Stimulated activated CD8-positive, alpha-beta memory T cell treated with anti-CD3 and anti-CD28 coated beads, Interleukin-12 subunit alpha, Interleukin-12 subunit beta, amount 100 ng/mL, for 24 hours (primary cell): ENCODE measurements around the gene BRF1.
"Not testable (repeated sequence)": the region's sequence is repeated elsewhere in the genome, so short reads cannot be mapped to it uniquely, and the experiment has no call there.

Source experiments
- DNase-seq: peaks from one replicate; pipeline ENCODE4 v3.0.0-alpha.2; 2020; ENCODE audit errors: extremely low read depth

Gene BRF1

DNA sequence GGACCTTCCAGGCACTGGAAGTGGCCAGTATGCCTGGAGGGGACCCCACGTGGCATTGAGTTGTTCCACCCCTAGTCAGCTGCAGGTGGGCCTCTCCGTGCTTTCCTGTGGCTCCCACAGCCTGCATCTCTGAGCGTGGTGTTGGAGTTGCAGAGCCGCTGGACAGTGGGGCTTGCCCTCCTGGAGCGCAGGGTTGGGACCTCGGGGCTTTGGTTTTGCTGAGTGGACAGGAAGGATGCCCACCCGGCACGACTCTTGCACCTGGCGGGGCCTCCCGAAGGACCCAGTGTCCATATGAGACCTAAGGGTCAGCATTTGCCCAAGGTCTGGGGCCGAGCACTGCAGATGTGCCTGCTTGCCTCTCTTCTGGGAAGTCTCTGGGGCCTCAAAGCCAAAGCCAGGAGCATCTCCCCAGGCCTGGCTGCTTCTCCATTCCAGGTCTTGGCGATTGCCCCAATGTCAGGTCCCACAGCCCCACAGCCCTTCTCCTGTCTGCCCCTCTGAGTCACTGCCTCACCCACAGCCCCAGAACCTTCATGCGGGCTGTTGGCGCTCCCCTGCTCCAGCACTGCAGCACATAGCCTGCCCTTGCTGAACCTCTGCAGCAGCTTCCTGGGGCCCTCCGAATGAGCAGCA lies 15.3 kb upstream of the BRF1 start:
- no peak for DNase-seq

DNA sequence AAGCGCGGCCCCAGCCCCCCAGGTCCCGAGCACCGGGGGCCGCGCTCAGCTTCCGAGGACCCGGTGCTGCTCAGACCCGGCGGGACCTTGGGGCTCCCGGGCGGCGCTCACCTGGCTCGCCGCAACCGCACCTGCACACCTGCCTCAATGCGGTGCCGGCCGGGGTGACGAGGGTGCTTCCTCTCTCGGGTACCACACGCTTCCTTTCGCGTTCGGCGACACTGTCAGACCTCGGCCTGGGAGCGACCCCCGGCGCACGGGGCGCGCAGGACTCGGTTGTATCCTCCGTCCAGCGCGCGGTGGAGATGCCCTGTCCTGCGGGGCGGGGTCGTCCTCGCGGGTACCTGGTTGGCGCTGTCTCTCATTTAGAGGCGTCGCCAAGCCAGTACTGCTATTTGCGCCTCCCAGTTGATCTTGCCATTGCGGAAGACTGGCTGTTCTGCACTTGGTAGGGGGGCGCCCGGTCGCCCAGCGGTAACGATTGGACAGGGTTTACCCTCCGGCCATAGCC lies 14.5 kb upstream of the BRF1 start:
- DNase-seq = no peak

DNA sequence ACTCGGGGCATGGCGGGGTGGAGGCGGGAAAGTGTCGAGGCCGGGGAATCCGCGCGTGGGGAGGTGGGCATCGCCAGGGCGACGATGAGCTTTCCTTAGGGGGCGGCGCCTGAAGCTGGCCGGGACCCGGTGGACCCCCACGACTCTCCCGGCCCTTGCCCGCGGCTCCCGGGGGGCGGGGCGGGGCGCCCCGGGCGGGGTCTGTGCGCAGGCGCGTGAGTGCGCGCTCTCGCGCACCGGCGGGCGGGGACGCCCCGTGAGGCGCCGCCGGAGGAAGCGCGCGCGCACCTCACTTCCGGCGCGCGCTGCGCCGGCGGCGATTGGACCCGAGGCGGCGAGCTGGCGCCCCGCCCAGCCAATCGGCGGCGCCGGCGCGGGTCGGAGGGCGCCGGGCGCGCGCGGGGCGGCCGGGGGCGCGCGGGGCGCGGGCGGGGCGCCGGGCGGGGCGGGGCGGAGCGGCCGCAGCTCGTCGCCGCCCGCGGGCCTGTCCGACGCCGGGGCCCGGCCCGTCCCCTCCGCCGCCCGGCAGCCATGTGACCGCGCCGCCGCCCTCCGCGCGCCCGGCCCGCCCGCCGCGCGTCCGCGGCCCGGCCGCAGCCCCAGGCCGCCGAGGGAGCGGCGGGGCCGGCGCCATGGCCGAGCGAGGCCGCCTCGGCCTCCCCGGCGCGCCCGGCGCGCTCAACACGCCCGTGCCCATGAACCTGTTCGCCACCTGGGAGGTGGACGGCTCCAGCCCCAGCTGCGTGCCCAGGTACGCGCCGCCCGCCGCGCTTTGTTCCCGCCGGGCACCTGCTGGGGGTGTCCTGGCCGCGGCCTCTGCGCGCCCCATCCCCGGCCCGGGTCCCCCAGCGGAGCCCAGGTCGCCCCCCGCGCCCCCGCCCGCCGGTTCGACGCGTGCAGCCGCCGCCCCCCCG lies 13.7 kb upstream of the BRF1 start, which contains the start of gene PACS2:
PACS2 (plus strand) TSS at position 462 of the 914 bp plus-strand sequence; CDS start at position 633, 171 bp downstream.
- peak; percentile 41 for DNase-seq

DNA sequence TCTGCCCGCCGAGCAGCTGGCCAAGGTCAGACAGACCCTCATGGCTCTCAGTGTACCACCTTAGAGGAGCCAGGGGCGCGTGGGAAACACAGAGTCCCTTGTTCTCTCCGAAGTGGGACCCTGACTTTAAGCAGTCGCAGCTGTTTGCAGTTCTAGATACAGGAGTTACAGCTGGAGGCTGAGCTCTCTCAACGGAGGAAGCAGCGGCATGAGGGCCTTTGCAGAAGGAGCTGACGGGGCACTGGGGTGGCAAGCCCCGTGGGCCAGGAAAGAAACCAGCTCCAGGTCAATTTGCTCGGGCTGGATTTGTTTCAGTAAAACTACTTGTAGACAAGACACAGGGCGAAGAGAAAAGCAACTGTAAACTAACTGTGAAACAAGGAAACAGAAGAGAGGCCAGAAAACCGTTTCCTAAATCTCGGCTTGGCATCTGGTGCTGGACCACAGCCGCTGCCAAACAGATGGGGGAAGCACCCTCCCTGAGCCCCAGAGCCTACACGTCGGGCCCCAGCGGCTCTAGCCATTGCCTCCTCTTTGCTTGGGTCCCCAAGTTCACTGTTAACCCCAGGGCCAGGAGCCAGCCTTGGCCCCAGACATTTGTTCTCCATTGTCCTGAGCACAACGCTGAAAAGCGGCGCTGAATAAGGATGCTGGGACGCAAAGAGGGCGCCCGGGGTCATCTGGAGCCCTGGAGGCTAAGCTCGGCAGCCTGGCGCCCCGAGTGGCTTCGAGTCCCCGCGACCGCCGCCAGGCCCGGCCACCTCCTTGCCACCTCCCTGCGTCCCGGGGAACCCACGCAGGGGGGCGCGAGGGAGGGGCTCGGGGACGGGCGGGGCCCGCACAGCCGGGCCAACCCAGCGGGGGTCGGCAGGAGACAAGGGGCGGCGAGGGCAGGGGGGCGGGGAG lies 12.8 kb upstream of the BRF1 start:
- no peak for DNase-seq

DNA sequence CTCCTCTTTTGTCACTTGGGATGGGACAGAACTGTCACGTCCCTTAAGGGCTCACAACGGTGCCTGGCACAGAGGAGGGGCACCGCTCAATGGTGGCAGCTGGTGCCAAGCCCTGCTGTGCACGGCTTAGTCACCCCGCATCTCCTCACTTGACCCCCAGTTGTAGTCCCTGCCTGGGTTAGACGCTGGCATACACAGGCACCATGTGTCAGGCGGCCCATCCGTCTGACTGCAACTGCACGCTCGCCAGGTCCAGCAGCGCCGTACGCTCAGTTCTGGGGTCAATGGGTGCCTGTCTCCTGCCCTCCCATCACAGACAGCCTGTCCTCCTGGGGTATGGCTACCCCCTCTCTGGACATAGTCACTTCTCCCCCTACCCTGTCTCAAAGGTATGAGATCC lies 12.2 kb upstream of the BRF1 start:
- no peak for DNase-seq

DNA sequence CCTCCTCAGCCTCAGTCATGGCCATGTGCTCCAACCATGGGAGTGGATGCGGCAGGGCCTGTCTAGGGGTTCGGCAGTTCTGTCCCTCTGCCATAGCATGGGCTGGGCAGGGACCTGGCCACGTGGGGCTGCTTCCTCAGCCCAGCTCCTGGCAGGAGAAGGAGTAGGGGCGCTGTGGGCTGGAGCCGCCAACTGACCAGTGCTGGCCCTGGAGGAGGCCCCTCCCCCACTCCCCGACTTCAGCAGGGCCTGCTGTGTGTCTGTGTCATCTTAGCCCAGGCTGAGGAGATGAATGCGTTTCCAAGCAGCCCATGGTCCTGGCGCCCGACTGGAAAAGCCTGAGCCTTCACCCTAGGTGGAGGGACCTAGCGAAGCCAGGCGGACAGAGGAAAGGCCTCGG lies 11.0 kb upstream of the BRF1 start:
- DNase-seq = no peak

DNA sequence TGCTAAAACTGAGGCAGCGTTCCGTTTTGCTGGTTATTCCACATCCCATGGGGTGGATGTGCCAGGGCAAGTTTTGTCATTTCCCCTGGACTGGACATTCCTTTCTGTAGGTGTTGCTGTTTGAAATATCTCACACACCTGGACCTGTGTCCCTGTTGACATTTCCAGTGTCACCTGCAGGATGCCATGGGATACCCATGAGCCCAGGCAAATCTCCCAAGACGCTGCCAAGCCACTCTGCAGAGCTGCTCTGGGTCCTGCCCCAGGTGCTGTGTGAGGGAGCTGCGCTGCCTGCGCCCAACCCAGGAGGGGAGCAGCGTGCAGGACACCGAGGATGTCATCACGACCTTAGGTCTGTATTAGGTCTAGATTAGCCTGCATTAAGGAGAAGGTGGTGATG lies 8.6 kb upstream of the BRF1 start:
- no peak for DNase-seq

DNA sequence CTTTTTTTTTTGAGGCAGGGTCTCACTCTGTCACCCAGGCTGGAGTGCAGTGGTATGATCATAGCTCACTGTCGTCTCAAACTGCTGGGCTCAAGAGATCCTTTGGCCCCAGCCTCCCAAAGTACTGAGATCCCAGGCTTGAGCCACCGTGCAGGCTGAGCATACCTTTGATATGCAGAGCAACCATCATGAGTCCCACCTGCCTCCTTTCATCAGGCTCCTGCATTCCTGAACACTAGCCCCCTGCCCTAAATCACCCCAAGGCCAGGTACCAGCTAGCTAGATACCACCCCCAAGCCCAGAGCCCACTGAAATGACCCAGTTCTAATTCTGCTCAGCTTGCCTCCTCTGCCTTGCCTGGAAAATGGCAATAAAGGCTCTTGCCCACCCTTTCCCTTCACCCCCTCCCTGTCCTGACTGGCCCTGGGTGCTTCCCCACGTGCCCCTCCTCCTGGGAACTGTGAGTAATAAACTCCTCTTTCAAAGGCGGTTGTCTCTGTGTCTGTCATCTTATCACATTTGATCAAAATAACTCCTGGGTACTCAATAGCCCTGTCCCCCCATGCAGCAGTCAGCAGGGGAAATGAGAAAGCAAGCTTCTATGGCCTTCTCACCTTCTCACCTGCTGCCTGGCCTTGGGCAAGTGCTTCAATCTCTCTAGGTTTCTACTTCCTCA lies 6.4 kb upstream of the BRF1 start:
- no peak for DNase-seq

DNA sequence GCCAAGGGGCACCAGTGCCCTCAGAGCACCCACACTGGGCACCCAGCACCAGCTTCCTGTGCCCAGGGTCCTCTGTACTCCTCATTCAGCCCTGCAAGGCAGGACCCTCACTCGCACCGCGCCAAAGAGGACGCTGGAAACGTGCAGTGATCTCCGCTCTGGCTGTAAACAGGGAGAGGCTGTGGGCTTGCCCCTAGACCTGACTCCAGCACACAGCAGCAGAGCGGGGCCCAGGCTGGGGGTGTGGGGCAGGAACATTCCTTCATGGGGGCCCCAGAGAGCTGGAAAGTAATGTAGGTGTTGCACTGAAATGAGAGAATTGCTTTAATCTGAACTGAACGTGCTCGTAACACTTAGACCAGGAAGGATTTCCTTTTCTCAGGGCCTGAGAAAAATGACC lies 5.0 kb upstream of the BRF1 start:
- DNase-seq = no peak

DNA sequence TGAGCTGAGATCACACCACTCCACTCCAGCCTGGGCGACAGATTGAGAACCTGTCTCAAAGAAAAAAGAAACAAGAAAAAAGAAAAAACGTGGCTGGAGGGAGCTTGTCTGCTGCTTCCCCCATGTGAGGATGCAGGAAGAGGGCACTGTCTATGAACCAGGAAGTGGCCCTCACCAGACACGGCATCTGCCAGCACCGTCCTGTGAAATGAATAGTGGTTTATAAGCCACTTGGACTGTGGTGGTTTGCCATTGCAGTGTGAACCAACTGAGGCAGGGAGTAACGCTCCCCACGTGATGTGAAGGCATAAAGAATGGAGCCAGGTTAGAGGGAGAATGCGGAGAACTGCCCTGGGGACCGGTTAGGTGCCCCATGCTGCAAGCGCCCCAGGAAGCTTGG lies 4.5 kb upstream of the BRF1 start:
- no peak for DNase-seq

DNA sequence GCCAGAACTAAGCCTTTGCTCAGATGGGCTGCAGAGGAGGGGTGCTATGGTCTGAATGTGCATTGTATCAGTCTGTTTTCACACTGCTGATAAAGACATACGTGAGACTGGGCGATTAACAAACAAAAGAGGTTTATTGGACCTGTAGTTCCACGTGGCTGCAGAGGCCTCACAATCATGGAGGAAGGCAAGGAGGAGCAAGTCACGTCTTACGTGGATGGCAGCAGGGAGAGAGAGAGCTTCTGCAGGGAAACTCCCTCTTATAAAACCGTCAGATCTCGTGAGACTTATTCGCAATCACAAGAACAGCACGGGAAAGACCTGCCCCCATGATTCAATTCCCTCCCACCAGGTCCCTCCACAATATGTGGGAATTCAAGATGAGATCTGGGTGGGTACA lies 3.8 kb upstream of the BRF1 start:
- DNase-seq = no peak

DNA sequence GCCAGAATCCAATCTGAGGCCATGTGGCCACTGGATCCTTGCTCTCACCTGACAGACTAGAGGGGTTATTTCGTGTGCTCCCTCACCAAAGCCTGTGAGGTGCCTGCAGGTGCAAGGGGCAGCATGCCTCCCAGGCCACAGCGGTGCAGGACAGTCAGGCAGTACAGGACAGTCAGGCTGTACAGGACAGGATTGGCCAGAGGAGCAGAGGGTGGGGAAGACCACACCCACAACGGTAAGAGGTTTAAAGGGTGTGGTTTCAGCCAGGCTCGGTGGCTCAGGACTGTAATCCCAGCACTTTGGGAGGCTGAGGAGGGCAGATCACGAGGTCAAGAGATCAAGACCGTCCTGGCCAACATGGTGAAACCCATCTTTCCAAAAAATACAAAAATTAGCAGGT lies 3.1 kb upstream of the BRF1 start:
- no peak for DNase-seq

DNA sequence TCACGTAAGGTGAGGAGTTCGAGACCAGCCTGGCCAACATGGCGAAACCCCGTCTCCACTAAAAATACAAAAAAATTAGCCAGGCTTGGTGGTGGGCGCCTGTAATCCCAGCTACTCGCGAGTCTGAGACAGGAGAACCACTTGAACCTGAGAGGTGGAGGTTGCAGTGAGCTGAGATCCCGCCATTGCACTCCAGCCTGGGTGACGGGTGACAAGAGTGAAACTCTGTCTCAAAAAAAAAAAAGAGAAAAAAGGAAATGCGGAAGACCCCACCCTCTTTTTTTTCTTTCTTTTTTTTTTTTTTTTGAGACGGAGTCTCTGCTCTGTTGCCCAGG lies 1.1 kb upstream of the BRF1 start:
- not testable (repeated sequence) for DNase-seq

DNA sequence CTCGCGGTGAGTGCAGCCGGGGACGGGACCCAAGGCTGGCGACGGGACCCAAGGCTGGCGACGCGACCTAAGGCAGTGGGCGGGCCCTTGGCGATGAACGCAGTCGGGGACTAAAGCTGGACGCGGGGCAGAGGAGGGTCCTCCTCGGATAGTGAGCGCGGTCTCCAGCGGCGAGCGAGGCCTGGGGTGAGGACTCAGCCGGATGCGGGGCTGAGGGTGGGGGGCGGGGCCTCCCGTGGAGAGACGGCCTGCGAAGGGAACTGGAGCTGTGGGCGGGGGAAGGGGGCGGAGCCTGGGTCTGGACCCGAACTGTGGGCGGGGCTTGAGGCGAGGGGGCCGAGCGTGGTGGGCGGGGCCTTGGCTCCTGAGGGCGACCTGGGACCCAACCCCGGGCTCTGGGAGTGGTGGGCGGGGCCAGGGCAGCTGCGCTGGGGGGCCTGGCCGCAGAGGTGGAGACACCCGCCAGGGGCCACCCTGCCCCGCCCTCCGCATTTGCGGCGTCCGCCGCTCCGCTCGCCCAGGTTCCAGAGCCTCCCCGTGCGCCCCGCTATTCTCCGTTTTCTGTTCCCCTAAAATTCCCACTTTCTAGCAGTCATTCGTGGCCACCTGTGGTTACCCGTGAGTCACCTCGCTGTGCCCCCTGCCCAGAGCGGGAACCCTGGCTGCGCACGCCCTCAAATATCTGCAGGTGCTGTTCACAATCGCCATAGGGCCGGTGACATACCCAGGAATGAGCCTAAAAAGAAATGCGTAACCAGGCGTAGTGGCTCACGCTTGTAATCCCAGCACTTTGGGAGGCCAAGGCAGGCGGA lies 508 bp upstream of the BRF1 start:
- peak; percentile 99 for DNase-seq

DNA sequence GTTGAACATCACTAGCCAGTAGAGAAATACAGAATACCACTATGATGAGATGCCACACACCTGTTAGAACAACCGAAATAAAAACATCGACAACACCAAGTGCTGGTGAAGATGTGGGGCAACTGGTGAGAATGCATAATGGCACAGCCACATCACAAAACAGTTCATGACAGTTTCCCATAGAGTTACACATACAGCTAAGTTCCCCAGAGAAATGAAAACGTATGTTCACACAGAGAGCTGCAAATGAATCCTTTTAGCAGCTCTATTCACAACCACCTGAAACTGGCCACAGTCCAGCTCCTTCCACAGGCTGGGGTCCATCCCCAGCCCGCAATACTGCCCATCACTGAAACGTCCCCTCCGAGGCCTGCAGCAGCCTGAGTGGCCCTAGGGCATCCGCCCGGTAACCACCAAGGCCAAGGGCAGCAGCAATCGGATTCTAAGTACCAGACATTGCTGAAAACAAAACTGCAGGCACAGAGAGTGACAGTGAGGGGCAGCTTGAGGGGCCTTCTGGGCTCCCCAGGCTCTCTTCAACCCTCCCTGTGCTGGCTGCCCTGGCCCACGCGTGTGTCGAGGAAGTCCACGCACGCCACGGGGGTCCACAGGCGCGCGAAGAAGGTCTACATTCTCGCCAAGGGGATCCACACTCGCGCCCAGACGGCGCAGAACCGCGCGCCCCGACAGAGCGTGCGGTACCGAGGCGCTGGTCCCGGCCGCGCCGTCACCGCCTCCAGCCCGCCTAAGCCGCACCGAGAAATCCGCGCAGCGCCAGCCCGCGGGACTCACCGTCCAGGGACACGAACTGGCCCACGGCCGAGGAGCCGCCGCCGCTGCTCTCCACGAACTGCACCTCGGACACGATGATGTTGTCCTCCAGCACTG lies 903 bp downstream of the BRF1 start:
- no peak for DNase-seq

DNA sequence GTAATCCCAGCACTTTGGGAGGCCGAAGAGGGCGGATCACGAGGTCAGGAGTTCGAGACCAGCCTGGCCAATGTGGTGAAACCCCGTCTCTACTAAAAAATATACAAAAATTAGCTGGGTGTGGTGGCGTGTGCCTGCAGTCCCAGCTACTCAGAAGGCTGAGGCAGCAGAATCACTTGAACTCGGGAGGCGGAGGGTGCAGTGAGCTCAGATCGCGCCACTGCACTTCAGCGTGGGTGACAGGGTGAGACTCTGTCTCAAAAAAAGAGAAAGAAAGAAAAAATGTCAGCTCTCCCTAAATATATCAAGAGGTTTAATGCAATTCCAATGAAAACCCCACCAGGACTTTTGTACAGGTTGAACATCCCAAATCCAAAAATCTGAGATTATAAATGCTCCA lies 3.5 kb downstream of the BRF1 start:
- not testable (repeated sequence) for DNase-seq

DNA sequence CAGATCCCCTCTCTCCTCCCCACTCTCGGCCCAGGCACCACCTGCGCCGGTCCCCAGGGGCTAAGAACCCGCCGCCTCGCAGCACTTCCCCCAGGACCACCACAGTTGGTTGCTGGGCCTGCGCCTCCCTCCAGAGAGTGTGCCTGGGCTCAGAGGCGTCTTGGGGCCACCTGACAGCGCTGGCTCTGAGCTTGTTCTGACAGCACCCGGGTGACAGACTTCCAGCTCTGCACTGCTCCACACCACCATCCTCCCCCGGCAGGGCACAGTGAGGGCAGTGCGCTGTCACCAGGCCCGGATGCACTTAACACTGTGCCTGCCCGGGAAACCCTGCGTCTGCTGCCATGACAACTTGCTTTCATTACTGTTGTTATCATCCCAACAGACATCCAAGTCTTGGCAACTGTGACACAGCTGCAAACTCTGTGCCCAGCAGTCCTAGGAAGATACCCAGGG lies 6.6 kb downstream of the BRF1 start:
- DNase-seq = no peak

DNA sequence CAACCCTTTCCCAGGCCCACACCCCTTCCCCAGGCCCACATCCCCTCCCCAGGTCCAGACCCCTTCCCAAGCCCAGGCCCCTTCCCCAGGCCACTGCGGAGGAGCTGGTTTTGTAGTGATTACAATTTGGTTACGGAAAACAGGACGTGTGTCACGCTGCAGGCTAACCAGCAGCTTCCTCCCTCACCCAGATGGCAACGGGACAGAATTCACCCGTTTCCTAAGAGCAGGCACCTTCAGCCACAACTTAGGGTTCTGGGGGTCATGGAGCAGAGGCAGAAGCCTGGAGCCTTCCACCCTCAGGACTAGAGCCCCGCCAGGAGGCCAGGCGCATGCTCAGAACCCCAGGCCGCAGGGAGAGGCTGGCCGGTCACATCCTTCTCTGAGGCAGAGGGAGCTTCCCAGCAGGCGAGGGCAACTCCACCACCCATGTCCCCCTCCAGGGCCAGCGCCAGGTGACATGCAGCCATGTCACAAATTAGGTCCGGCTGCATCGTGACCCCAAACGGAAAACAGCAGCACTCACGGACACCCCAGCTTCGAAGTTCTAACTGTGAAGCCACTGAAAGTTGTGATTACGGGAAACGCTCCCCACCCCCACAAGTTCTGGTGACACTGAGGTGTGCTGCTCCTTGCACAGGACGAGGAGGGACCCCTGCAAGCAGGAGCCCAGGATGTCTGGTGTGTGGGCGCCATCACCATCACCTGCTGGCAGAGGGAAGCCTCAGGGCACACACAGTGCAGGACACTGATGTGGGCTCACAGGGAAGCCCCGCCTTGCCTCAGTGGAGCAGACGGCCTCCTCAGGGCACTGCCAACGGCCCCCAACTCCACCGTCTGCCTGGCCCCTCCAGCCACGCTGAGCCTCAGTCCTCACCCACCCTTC lies 7.7 kb downstream of the BRF1 start:
- DNase-seq = no peak
